SIG-M5 treated with dmso at 0.1 percent for 504 hours (cell line): Measurements from ENCODE around the gene SAMD7.

Experiments
- DNase-seq: peaks from one replicate; lab custom pipeline; 2025; ENCODE audit not compliant: unreplicated experiment; lab: John Stamatoyannopoulos, UW

Gene SAMD7

DNA sequence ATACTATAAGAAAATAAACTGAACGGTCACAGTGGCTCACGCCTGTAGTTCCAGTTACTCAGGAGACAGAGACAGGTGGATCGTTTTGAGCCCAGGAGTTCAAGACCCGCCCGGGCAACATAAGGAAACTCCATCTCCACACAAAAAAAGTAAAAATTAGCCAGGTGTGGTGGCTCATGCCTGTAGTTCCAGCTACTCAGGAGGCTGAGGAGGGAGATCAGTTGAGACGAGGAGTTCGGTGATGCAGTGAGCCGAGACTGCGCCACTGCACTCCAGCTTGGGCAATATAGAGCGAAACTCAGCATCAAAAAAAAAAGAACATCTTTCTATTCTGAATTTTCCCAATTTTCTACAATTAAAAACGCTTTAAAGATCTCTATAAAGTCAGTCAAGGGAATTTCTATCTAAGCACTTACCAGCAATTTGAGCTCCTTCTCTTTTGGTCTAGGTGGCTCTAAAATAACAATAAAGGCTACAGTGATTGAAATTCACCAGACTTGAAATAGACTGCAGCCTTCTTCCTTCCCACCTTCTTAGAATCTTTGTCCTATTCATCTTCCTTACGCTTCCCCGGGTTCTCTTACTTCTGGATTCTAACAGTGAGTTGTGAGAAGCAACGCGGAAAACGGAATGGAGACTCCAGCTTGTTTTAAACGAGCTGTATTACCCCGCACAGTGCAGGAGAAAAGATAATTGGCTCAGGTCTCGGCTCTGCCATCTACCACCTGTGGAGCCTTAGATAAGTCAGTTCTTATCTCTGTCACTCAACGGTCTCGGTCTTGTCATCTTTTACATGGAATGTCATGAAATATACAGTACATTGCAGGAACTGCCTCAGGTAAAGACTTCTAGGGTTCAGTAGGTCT, 54.4 kb downstream of the SAMD7 start:
- DNase-seq = no peak

DNA sequence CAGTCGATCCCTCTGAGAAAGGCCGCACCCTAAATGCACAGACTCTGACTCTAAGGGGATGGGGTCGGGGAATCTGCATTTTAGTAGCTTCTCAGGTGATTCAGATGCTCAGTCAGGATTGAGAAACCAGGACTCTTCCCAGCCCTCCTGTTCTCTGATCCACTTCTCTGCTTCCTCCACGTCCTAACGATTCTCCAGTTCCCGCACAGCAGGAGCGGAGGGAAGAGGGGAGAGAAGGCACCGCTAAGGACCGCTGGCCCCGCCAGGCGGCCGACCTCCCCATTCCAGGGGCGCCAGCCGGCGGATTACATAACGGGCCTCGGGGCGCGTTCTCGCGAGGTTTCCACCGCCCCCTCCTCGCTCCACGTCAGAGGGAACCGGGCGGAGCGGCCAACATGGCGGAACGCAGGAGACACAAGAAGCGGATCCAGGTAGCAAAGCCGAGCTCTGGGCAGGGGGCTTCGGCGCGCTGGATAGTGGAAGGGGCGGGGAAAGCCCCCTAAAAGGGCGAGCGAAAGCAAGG, 55.1 kb downstream of the SAMD7 start, which contains the start of gene SEC62:
Gene SEC62 (plus strand): TSS at position 380 of the 523 bp plus-strand sequence. CDS start 16 bp downstream, at position 396.
- peak; percentile 86 for DNase-seq

DNA sequence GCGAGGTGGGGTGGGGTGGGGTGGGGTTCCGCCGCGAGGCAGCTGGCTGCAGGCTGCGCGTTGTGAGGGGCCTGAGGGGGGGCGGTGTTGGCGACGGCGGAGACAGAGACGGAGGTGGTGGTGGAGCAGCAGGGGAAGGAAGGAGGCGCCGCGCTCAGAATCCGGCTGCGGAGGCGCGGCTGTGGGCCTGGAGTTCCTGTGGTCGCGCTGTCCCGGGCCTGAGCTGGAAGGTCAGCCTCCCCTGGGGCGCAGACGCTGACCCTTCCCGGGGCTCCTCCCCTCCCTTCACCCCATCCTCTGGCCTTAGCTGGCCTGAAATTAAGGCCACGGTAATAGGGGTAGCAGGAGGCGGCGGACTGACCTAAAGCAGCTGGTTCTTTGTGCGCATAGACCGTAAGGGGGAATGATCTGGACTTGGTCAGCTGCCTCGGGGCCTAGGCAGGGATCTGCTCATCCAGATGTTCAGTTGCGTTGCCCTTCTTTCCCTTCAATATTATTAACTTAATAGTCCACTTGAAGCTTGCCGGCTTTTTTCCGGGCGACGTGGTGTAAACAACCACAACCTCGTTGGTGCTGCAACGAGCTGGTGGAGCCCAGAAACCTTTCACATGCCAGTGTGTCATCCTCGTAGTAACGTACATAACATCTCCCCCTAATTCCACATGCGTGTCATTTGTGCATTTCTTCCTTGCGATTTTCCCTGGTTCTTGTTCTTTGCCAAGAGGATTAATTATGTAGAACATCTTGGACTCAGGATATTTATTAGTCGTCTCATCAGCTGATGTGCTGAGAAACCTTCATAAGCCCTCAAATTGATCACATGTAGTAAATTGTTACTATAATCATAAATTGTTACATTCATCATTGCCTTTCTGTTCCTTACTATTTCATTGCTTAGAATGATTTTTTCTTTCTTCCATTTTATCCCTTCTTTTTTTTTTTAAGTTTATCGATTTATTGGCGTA, 55.9 kb downstream of the SAMD7 start:
- DNase-seq = peak; percentile 58

DNA sequence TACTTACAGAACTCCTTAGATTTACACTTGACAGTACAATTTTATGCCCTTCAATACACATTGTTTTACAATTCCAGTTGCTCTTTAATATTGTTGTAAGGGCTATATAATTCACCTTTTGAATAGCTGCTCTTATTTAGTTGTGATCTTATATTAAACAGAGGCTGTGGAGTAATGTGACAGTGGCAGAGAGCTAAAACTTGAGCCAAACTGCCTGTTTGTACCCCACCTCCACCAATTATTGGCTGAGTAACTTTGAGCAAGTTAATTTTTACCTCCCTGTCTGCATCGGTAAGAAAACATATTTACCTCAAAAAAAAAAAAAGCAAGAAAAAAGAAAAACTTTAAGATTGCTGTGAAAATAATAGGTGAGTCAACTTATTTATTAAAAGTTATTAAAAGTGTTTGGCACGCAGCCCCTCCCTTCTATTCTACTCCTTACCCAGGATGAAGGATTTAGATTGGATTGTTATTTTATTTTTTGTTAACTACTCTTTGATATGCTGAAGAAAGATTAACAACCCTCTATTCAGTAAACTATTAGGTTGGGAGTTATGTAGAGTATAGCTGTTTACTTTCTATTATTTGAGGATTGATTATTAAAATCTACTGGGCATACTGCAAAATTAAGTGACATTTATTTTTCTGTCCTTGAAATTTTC, 57.0 kb downstream of the SAMD7 start:
- no peak for DNase-seq

DNA sequence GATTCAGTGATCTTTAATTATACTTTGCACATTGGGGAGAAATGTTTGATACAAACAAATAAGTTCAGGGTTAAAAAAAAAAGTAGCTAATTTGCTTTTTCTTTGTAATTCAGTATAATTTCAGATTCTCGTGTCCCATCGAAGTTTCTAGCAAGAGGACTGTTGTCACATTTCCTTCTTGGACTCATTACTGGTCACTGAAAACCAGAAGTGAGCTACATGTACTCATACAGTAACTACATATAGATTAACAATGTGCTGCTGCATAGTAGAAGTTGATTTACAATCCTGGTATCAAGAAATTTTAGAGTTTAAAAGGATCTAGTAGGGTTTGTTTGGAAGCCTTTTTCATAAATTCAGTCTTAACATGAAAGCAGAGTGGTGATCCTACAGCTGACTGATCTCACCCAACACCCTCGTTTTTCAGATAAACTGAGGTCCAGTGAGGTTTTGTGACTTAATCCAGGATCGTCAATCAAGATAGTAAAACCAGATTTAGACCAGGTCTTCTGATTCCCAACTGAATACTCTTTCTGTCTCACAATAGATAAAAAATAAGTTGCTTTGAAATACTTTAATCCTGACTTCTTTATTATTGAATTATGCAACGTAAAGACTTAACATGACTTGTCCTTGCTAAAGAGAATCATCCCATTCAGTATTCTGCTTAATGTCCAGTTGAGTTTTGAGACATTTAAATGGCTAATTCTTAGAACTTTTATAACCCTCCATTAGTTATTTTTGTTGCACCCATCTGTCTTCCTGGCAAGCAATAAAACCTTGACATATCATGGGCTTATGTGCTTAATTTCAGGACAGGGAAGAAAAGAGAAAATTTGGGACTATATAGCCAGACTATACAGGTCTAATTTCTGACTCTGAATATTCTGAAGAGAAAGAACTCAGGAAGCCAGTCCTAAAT, 58.1 kb downstream of the SAMD7 start:
- DNase-seq = peak; percentile 17

DNA sequence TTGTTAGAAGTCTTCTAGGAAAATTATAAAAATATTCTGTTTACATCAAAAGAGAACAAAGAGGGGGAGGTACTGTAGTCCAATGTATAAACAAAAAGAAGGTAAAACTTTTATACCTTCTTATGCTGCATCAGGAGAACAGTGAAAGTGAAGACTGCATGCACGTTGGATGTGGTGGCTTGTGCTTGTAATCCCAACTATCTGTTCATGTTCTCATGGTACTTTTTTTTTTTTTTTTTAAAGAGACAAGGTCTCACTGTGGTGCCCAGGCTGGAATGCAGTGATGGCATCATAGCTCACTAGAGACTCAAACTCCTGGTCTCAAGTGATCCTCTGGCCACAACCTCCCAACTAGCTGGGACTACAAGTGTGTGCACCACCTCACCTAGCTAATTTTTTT, 59.5 kb downstream of the SAMD7 start:
- no peak for DNase-seq

DNA sequence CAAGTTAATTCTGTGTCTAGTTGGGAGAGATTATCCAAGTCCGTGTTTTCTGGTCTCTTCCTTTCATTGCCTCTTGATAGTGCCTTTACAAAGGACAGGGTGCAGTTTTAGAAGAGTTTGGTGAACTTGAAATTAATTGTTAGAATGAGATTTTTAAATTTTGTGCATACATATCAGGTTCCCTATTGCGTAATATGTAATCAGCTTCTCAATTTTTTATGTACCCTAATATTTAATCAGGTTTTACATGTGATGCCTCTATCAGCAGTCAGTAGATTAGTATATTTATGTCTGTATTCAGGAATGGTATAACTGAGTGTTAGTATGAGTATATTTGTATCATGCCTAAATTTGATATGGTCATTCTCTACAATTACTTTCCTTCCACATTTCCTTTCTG, 60.1 kb downstream of the SAMD7 start:
- DNase-seq = no peak

DNA sequence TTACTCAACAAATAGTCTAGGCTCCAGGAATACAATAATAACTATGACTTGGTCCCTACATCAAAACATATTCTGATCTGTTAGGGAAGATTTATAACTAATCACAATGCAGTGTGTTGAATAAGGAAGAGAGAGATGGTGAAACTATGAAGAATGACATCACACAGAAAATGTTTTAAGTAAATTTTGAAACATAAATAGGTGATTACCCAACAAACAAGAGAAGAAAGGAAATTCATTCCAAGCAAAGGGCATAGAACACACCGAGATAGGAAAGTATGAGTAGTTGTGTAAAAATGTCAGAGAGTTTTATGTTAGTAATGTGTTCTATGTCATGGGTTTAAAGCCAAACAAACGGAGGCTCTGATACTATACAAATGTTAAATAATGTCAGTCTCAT, 68.7 kb downstream of the SAMD7 start:
- peak; percentile 51 for DNase-seq

DNA sequence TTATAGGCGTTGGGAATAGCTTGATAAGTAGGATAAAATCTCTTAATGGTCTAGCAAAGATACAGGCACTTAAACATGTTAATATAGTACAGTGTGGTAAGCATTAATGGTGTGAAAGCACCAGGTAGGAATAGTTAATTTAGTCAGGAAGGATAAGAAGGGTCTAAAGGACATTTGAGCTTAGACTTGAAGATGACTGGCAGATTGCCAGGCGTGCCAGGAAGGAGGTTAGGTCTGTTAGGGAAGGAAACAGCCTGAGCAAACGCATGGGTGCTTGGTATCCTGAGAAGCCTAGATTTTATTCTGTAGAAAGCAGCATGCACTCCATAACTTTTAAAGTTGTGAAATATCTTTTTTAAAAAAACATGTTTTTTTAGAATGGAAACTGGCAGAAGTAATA, 72.9 kb downstream of the SAMD7 start:
- no peak for DNase-seq
